Left lobe of liver (tissue), 2 donors: ENCODE measurements around the gene CNEP1R1. TPM values are rescaled to one million over a fixed set of nuclear protein-coding genes. Genes with fewer than 3 reads are reported as not detected.
A peak's percentile ranks its signal among the peaks of the same experiment; 100 is the strongest.
"Not testable (repeated sequence)": the region's sequence is repeated elsewhere in the genome, so short reads cannot be mapped to it uniquely, and the experiment has no call there.

Source experiments
- ATAC-seq: fragments of 200-7000 bp; cut with Tn5 transposase; one replicate; pipeline ENCODE4 v1.9.1; 2020; ENCODE audit warnings: mild to moderate bottlenecking, moderate library complexity
- DNase-seq: peaks from one replicate; pipeline ENCODE4 v3.0.0-alpha.2; 2020; ENCODE audit warnings: low spot score
- total RNA-seq: library from RNA; stranded (reverse); gene quantifications from one replicate; pipeline ENCODE4 v1.2.1, GENCODE V29; 2021
- donor health status: DM: no; HTN: no; CAD: no; lungs with moderate emphysema.
- donor health status: DM: no; HTN: yes; CAD: no.

The CNEP1R1 gene
- 6.4 TPM for total RNA-seq

GRCh38 chr16:50024684-50025536 is at the start of gene CNEP1R1:
CNEP1R1 (plus strand) TSS chr16:50025225; CDS start chr16:50025316, 91 bp downstream.
- ATAC-seq, result peak; percentile 98
- peak; percentile 96 for DNase-seq

- no peak for DNase-seq
Observed at GRCh38 chr16:49977427-49977826, 47.6 kb upstream of the CNEP1R1 start.

DNA sequence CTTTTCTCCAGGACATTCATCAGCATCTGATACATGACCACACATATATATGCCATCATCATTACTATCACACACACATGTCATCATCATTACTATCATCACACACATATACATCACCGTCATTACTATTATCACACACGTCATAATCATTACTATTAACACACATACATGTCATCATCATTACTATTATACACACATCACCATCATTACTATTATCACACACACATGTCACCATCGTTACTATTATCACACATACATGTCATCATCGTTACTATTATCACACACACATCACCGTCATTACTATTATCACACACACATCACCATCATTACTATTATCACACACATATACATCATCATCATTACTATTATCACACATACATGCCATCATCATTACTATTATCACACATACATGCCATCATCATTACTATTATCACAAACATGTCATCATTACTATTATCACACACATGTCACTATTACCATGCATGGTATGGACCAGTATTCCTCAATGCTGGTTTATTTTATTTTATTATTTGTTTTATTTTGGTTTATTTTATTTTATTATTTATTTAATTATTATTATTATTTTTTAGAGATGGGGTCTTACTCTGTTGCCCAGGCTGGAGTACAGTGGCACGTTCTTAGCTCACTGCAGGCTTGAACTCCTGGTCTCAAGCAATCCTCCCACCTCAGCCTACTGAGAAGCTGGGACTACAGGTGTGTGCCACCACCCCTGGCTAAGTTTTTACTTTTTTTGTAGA is 46.3 kb upstream of the CNEP1R1 start:
- DNase-seq (no peak), ATAC-seq (no peak)

More at GRCh38 chr16:49977427-49977826, 47.6 kb upstream of the CNEP1R1 start:
- ATAC-seq, result no peak

DNA sequence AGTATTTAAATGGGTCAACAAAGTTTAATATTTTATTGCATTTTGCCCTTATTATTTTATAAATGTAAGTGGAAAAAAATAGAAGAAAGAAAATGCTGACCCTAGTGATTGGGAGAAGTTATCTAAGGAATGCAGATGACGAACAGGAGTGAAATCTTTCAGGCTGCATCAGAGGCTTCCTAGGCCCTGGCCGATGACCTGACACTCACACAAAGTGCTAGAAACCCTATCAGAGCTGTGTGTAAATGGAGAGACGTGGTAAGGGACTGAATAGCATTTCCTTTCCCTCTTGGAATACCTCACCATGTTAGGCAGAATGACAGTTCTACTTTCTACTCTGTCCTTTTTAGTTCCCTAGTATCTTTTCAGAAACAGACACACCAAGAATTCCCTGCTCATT is 44.9 kb upstream of the CNEP1R1 start:
- no peak for DNase-seq
- no peak for ATAC-seq

DNA sequence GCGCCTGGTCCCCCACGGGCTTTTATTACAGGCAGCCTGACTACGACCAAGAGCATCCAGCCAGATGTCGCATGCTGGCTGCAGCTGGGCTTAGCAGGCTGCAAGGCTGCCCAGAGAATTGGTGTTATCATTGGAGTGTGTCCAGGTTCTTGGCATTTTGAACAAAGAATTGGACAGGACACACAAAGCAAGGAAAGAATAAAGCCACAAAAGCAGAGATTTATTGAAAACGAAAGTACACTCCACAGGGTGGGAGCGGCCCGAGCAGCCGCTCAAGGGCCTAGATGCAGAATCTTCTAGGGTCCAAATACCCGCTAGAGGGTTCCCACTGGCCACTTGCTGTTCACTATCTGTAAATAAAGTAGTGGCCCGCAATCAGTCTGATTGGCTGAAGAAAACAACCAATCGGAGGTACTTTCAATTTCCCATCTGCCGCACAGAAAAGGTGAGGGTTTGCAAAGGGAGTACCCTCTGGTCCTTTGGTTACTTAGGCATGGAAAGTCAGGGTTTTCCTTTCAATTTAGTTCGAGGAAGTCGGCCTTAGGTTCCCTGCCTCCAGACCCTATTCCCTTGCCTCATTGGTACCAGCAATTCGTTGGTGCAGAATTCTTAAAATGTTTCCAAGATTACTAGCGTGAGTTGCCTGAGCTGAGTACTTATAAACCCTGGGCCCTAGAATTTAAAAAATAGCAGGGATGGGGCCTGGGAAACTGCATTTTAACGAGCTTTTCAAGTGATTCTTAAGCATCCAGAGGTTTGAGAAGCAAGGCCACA is 38.5 kb upstream of the CNEP1R1 start:
- ATAC-seq (no peak), DNase-seq (no peak)

DNA sequence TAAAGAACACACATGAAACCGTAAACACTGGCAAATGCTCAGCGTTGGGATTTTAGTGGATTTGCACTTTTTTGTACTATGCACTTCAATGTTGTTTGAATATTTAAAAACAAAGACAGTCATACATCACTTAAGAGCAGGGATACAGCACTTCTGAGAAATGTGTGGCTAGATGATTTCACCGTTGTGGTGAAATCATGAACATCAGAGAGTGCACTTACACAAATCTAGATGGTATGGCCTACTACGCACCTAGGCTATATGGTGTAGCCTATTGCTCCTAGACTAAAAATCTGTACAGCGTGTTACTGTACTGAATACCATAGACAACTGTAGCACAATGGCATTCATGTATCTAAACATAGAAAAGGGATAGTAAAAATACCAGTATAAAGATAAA is 37.6 kb upstream of the CNEP1R1 start:
- no peak for ATAC-seq
- no peak for DNase-seq

DNA sequence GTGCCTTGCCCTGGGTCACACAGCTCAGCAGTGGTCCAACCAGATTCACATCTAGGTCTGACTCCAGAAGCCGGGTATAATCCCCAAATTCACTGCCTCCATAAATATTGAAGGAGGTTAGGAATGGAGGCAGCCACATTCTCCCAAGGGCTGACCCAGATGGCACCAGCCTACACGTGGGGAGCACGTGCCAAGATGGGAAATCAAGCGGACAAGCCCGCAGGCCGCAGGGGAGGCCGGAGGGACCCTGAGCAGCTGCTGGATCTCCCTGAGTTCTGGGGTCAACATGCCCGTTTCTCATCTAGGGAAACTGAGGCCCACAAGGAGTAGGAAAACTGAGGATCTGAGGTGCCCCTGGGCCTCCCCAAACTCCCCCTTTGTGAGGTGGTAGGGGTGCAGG is 32.2 kb upstream of the CNEP1R1 start:
- no peak for DNase-seq

GRCh38 chr16:49993579-49993978 is 31.4 kb upstream of the CNEP1R1 start:
- ATAC-seq, result no peak

More for the DNA sequence above, 32.2 kb upstream of the CNEP1R1 start:
- no peak for ATAC-seq

DNA sequence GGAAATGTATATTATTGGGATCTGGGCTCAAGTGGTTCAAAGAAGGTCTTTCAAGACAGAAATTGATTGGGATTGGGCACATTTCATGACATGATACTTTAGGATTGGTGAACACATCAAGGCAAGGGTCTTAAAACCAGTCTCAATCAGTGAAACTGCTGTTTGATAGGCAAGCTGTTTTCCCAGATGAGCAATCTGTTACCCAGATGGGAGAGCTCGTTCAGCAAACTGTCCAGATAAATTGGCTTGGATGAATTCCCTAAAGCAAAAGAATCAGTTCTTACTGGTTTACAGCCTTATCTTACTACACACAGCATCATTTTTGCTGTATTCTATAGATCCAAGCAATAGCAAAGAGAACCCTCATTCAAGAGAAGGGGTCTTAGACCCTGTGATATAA is 31.0 kb upstream of the CNEP1R1 start:
- DNase-seq, result no peak
- ATAC-seq, result no peak

More at GRCh38 chr16:49993579-49993978, 31.4 kb upstream of the CNEP1R1 start:
- DNase-seq, result no peak

GRCh38 chr16:49995720-49996119 is 29.3 kb upstream of the CNEP1R1 start:
- DNase-seq, result no peak
- ATAC-seq, result no peak

DNA sequence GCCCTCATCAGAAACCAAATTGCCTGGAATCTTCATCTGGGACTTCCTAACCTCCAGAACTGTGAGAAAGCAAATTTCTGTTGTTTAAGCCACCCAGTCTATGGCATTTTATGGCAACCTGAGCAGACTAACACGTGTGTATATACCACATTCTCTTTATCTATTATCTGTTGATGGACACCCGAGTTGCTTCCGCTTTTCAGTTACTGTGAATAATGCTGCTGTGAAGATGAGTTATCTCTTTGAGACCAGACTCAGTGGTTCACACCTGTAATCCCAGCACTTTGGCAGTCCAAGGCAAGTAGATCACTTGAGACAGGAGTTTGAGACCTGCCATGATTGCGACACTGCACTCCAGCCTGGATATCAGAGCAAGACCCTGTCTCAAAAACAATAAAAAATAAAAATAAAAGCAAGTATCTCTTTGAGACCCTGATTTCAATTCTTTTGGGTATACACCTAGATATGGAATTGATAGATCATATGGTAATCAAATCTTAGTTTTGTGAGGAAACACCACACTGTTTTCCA is 27.2 kb upstream of the CNEP1R1 start:
- ATAC-seq (no peak), DNase-seq (no peak)

- ATAC-seq, result no peak
- DNase-seq, result no peak
Observed at GRCh38 chr16:49998991-49999390, 26.0 kb upstream of the CNEP1R1 start.

- no peak for DNase-seq
- ATAC-seq, result no peak
Observed at GRCh38 chr16:50001144-50001543, 23.9 kb upstream of the CNEP1R1 start.

GRCh38 chr16:50002190-50002589 is 22.8 kb upstream of the CNEP1R1 start:
- no peak for ATAC-seq

DNA sequence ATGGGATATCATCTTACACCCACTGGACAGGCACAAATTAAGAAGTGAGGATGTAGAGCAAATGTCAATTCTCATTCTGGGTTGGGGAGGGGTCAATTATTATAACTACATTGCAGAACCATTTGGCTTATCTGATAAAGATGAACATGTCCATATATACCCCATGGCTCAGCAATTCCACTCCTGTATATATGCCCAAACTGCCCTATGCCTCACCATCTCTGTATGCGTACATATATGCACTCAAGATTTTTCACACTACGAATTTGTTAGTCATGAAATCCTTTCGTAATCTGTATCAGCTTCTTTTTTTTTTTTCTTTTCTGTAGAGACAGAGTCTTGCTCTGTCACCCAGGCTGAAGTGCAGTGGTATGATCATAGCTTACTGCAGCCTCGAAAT is 20.8 kb upstream of the CNEP1R1 start:
- no peak for ATAC-seq
- DNase-seq, result no peak

More at GRCh38 chr16:50002190-50002589, 22.8 kb upstream of the CNEP1R1 start:
- no peak for DNase-seq

DNA sequence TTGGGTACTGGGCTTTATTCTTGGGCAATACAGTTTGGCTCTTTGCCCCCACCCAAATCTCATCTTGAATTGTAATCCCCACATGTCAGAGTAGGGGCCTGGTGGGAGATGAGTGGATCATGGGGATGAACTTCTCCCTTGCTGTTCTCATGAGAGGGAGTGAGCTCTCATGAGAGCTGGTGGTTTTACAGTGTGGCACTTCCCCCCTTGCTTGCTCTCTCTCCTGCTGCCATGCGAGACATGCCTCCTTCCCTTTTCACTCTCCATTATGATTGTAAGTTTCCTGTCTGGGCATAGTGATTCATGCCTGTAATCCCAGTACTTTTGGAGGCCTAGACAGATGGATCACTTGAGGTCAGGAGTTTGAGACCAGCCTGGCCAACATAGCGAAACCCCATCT is 18.1 kb upstream of the CNEP1R1 start:
- ATAC-seq (no peak), DNase-seq (no peak)

- ATAC-seq (no peak), DNase-seq (no peak)
Observed at GRCh38 chr16:50007744-50008143, 17.3 kb upstream of the CNEP1R1 start.

DNA sequence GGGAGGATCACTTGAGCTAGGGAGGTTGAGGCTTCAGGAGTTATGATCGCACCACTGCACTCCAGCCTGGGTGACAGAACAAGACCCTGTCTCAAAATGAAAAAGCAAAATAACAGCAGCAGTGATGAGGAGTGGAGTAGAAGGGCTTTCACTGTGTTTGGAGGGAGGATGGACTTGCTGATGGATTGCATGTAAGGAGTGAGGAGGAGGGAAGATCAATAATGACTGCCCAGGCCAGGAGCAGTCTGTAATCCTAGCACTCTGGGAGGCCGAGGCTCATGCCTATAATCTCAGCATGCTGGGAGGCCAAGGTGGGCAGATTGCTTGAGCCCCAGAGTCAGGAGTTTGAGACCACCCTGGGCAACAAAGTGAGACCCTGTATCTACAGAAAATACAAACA is 14.8 kb upstream of the CNEP1R1 start:
- DNase-seq (no peak), ATAC-seq (no peak)

- DNase-seq, result no peak
- ATAC-seq, result no peak
Observed at GRCh38 chr16:50011707-50012106, 13.3 kb upstream of the CNEP1R1 start.

GRCh38 chr16:50012182-50012581 is 12.8 kb upstream of the CNEP1R1 start:
- ATAC-seq (no peak), DNase-seq (no peak)

GRCh38 chr16:50014211-50014610 is 10.8 kb upstream of the CNEP1R1 start:
- not testable (repeated sequence) for ATAC-seq

More at GRCh38 chr16:50014211-50014610, 10.8 kb upstream of the CNEP1R1 start:
- not testable (repeated sequence) for DNase-seq
